HG02642 (cell line): ENCODE results near the gene CTDNEP1.
"Not testable (repeated sequence)": the region's sequence is repeated elsewhere in the genome, so short reads cannot be mapped to it uniquely, and the experiment has no call there.

Experiments used
- ATAC-seq: cut with Tn5 transposase; IDR thresholded peaks from one replicate; pipeline ENCODE4 v1.9.1; 2021; ENCODE audit warnings: mild to moderate bottlenecking; ENCODE audit not compliant: unreplicated experiment, poor library complexity

The CTDNEP1 gene

DNA sequence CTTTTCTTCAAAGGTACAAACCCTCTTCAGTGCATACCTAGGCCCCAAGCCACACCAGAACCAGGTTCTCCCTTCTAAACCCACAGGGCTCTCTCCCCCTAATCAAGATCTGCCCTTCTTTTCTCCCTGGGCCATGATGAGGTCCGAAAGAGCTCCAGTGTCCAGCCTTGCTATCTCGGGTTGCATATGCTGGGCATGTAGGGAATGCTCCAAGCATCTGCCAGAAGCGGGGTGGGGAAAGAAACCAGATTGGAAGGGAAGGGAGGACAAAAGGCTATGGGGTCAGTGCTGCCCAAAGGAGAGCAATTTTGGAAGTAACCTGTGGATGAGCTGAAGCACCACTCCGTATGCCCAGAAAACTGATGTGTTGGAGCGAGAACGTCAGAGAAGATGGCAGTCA lies 2.3 kb downstream of the CTDNEP1 start:
- ATAC-seq, result no peak

DNA sequence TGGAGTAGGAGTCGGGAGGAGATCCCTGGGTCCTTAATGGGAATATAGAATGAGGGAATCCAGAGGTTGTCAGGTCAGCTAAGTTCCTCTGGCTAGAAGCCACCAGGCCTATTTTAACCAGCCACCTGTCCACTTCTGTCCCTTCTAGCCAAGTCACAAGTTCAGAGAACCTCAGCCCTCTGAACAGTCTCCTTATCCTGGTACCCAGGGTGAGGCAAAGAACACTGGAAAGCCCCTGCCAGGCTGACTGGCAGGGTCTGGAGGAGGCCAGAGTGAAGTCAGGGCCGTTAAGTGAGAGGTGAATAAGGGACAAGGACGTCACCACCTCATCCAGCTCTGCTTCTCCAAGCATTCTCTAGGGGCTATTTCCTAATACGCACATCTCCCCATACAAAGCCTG lies 2.7 kb downstream of the CTDNEP1 start:
- ATAC-seq, result no peak

GRCh38 chr17:7246779-7247178 lies 4.8 kb downstream of the CTDNEP1 start:
- no peak for ATAC-seq

- ATAC-seq, result not testable (repeated sequence)
Measured at GRCh38 chr17:7243838-7244237, 7.7 kb downstream of the CTDNEP1 start.

DNA sequence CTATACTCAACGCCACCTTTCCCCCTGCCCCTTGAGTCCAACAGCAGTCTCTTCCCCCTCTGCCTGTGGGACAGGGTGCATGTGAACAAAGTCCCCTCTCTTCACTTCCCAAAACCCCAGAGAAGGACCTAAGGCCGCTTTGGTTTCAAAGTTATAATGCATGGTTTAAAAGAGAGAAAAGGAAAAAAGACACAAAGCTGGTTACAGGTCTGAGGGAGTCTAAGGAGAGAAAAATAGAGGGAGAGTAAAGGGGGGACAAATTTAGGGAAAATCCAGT lies 8.1 kb downstream of the CTDNEP1 start:
- no peak for ATAC-seq

- peak; percentile 44 for ATAC-seq
Measured at GRCh38 chr17:7242717-7243452, 8.6 kb downstream of the CTDNEP1 start.

DNA sequence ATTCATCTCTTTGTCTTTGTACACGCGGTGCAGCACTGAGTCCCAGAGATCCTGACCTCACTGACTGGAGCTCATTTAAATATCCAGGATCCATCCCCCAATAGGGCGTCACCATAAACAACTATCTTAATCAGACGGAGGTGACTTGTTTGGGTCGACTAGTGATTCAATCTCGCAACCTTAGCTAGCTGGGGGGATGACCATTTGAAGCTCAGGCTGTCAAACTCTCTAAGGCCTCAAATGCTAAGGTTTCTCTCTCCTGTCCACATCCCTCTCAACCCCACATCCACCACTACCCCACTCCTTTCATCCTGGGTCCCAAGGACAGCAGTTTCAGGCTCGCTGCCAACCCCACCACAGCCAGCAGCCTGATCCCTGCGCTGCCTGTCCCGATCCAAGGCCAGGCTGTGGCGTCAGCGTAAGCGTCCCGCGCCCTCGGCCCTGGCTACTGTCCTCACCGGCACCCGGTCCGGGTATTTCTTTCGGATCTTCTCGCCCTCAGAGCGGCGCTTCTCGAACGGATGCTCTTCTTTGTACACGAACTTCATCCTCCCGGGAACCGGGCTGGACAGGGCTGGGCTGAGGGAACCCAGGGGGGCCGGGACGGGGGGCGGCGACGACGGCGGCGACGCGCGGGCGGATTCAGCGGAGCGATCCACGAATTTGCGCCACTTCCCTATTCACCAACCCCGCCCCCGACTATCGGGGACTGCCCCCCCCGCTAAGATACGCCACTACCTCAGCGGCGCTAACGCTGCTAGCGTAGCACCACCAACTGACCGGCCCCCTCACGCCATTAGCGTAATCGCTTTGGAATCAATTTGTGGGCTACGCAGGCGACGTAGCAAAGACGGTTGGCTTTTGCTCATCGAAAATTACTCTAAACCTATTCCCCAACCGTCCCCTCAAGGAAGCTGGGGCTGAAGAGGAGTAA lies 9.5 kb downstream of the CTDNEP1 start, which contains the start of gene GABARAP:
TSS of gene GABARAP (minus strand) at position 667 of the 934 bp plus-strand sequence. CDS start at position 548, 119 bp downstream.
- peak; percentile 32 for ATAC-seq

GRCh38 chr17:7241090-7241733 lies 10.3 kb downstream of the CTDNEP1 start:
- no peak for ATAC-seq

- no peak for ATAC-seq
Measured at GRCh38 chr17:7240375-7240774, 11.2 kb downstream of the CTDNEP1 start.

- peak; percentile 54 for ATAC-seq
Measured at GRCh38 chr17:7239091-7240027, 12.2 kb downstream of the CTDNEP1 start, which contains the start of gene PHF23. Gene PHF23 (minus strand): TSS chr17:7239457. CDS start chr17:7239279, 178 bp downstream.

- no peak for ATAC-seq
Measured at GRCh38 chr17:7238420-7239090, 13.0 kb downstream of the CTDNEP1 start.

DNA sequence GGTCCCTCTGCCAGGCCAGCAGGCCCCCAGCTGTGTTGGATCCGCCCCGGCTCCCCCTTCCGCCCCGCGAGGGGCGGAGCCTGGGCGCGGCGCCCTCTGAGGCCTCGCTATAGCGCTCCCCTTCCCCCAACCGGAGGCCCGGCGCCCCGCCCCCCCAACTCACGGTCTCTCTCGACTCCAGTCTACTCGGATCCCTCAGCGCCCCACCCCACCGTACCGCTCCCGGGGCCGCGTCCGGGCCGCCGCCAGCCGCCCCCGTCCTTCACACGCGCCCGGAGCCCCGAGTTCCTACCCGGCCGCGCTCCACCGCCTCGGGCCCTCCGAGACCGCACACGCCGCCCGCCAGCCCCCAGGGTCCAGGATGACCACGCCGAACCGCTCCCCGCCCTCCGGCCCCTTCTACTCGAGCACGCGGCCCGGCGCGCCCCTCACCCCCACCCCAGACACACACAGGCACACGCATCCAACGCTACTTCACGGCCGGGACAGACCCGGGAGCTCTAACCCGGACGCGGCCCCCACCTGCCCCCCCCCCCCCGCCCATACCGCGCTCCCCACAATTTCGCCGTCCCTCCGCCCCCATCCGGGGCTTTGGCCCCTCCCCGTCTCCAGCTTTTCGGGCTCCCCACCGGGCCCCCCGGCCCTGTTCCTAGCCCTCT lies 13.6 kb downstream of the CTDNEP1 start:
- ATAC-seq, result peak; percentile 14

DNA sequence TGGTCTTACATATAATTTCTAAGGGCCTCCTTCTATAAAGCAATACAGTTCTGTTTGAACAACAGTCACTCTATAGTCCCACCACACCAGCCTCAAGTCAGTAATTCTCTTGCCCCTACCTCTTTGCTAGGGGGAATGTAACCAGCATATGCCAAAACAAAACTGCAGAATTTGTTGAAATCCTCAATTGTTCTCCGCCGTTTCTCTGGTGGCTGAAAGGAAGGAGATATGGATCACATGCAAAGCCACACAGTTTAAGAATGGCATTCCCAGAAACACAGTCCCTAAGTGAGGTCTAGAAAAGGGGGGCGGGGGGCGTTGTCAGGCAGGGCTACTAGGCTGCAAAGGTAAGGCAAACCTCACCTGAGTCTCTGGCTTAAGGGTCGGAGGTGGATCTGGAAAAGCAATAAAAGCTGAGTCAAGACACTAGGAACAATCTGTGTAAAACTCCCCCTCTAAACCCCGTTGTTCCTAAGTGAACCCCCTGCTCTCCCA lies 14.2 kb downstream of the CTDNEP1 start:
- ATAC-seq, result no peak

DNA sequence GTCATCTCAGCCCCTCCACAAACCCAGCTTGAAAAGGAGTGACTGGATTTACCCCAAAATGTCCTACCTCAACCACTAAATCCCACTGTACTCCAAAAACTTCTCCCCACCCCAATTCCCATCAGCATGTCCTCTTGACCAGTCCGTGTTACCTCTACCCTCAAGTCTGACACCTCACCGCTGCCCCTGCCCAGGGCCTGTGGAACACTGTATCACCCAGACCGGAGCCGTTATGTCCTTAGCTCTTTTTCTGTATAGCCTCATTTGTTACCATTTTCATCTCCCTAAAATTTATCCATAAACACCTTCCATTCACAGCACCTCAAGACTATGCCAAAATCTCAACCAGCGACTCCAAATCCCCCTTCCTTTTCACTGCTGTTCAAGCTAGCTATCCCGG lies 14.7 kb downstream of the CTDNEP1 start:
- no peak for ATAC-seq

DNA sequence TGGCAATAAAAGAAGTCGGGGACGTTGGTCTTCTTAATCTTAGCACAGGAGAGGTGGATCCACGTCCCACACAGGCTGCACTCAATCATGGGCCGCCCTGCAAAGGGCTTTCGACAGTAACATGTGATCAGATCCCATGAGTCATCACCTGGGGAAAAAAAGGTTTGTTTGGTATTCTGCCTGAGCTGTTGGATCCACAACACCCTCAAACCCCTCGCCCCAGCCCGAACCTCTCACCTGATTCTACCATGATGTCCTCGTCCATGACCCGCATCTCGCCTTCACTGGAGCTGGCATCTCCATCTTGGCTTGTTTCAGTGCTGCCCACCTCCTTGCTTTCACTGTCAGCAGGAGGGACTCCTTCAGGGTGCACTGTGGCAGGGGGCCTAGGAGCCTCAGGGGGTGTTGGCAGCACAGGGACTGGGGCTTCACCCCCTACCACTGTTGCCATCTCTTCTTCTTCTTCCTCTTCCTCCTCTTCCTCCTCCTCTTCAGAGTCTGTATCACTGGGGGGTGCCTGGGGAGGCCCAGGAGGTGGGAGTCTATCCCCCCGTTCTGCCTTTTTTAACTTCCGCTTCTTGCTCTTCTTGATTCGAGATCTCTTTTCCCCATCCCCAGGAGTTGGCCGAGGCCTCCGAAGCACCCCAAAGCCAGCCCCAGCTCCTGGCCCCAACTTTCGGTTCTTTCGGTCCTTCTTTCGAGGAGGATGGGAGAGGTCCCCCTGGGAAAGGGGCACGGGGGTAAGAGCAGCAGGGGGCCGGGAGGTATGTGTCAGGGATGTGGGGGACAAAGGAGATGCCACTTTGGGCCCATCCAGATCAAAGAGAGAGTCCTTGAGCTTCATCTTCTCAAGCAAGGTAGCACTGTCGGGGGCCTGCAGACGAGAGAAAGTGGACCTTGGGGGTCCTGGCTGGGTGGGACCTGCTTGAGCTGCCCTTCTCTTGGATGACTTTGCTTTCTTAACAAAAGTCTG lies 15.6 kb downstream of the CTDNEP1 start:
- ATAC-seq, result no peak

DNA sequence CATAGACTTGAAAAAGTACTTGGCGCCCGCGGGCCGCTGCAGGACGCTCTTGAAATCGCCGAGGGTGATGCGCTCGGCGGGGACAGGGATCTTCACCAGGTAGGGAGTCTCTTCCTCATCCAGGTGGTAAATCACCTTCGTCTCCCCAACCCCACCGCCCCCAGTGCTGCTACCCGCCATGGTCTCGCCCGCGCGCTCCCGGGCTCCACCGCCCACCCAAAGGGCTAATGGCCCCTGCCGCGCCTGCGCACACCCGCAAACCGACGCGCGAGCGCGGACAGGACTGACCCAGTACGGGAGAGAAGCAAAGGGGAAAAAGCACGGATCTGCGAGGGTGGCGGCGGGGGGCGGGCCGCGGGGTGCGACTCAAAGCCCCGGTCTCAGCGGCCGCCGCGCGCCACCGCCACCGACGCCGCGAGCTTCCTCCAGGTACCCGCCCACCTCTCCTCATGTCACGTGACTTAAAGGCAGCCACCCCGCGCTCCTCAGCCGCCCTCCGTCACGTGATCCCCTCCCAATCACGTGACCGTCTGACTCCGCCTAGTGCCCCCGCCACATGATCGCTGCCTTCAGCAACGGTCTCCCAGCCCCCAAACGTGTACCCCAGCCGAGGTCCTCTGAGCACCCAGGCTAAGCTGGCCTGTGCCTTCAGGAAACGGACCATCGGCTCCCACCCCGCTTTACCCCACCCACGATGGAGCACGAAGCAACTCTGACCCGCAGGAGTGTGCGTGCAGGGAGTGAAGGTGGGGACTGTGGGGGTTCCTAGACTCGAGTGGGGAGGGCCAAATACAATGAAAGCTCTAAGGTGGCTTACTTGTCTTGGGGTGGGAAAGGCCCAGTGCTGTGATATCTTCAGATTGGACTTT lies 17.2 kb downstream of the CTDNEP1 start, which contains the start of gene DVL2:
TSS of gene DVL2 (minus strand) at position 435 of the 869 bp plus-strand sequence. CDS start at position 180, 255 bp downstream.
- ATAC-seq, result peak; percentile 61
